Fibroblast of lung (primary cell): Measurements from ENCODE around the gene B9D1. TPM values are rescaled to one million over a fixed set of nuclear protein-coding genes. Genes with fewer than 3 reads are reported as not detected.

Experiments used
- DNase-seq, 2 donors: peaks; one replicate each; pipeline versions ENCODE4 v3.0.0 to v3.0.0-alpha.2; 2010; ENCODE audit warnings: low read depth in 2 of 2
- H2AFZ ChIP-seq: 2 replicates; pipeline ENCODE4 v1.5.1; 2012; ENCODE audit warnings: low read length, control low read depth, inconsistent platforms
- H3K27ac ChIP-seq: 2 replicates; pipeline ENCODE4 v1.5.1; 2011; ENCODE audit warnings: low read length, control low read depth; ENCODE audit not compliant: insufficient read depth
- H3K27me3 ChIP-seq: 2 replicates; pipeline ENCODE4 v1.5.1; 2011; ENCODE audit warnings: mild to moderate bottlenecking, low read length; ENCODE audit not compliant: control insufficient read depth, insufficient read depth
- H3K36me3 ChIP-seq: 2 replicates; pipeline ENCODE4 v1.5.1; 2011; ENCODE audit warnings: low read length; ENCODE audit not compliant: control insufficient read depth, insufficient read depth
- H3K4me1 ChIP-seq: 2 replicates; pipeline ENCODE4 v1.5.1; 2011; ENCODE audit warnings: low read length; ENCODE audit not compliant: control insufficient read depth, insufficient read depth; ENCODE audit errors: extremely low read depth
- H3K4me2 ChIP-seq: 2 replicates; pipeline ENCODE4 v1.5.1; 2011; ENCODE audit warnings: low read length, control low read depth; ENCODE audit not compliant: insufficient read depth; ENCODE audit errors: extremely low read depth
- H3K4me3 ChIP-seq, 4 experiments: fragments of 200-600 bp in 1 of 4; sonication (generic) in 1 of 4; replicated peaks in 1 of 4; 2 replicates each; pipeline ENCODE4 v1.5.1; 2011 to 2016; ENCODE audit warnings: low read length in 4 of 4, low read depth in 3 of 4, mild to moderate bottlenecking in 3 of 4, control low read depth in 2 of 4, inconsistent platforms in 1 of 4, mixed read lengths in 1 of 4; ENCODE audit not compliant: insufficient read depth in 1 of 4; ENCODE audit errors: control extremely low read depth in 1 of 4
- H3K79me2 ChIP-seq: 2 replicates; pipeline ENCODE4 v1.5.1; 2012; ENCODE audit warnings: mild to moderate bottlenecking, low read length, inconsistent platforms; ENCODE audit not compliant: control insufficient read depth, insufficient read depth
- H3K9ac ChIP-seq: 2 replicates; pipeline ENCODE4 v1.5.1; 2011; ENCODE audit warnings: mild to moderate bottlenecking, low read length, control low read depth; ENCODE audit not compliant: insufficient read depth
- H3K9me3 ChIP-seq: 2 replicates; pipeline ENCODE4 v1.5.1; 2012; ENCODE audit warnings: low read depth, low read length; ENCODE audit not compliant: control insufficient read depth, insufficient read depth
- H4K20me1 ChIP-seq: 2 replicates; pipeline ENCODE4 v1.5.1; 2011; ENCODE audit warnings: low read length; ENCODE audit not compliant: control insufficient read depth, insufficient read depth; ENCODE audit errors: extremely low read depth
- CTCF ChIP-seq, 2 donors: IDR thresholded peaks in 1 of 2; conservative IDR thresholded peaks in 1 of 2; 1 replicate in 1 of 2; 2 replicates in 1 of 2; pipeline ENCODE4 v1.5.1; 2011 to 2012; ENCODE audit warnings: low read length in 2 of 2, control low read depth in 1 of 2, inconsistent platforms in 1 of 2, low read depth in 1 of 2, mild to moderate bottlenecking in 1 of 2
- EZH2 ChIP-seq: IDR thresholded peaks from 2 replicates; pipeline ENCODE4 v1.5.1; 2012; ENCODE audit warnings: low read length, control low read depth, mild to moderate bottlenecking; ENCODE audit errors: missing control alignments
- polyA plus RNA-seq, 2 donors: library from polyadenylated mRNA; depleted of rRNA in 1 of 2; stranded (reverse) in 1 of 2; unstranded in 1 of 2; fragments of >200 nt; gene quantifications; 2 replicates each; pipeline ENCODE4 v1.2.1, GENCODE V29; 2011 to 2012; ENCODE audit warnings: missing spikeins in 1 of 2
- total RNA-seq: library from RNA; depleted of rRNA; stranded (reverse); fragments of >200 nt; gene quantifications from 2 replicates; pipeline ENCODE4 v1.2.1, GENCODE V29; 2014

Gene B9D1
- total and polyA plus RNA-seq, 2 donors (not counting 1 experiment from before 2014, with no cell fraction given): 35.7 to 38.5 TPM

GRCh38 chr17:19375732-19376131 is 13.2 kb upstream of the B9D1 start:
- no peak overlapping the region for H3K4me3 ChIP-seq
- no peaks in the 10 kb centered on the region for H4K20me1 ChIP-seq
- no peak overlapping the region for H3K9ac ChIP-seq
- peaks cover 15% of the 10 kb centered on the region for H3K4me1 ChIP-seq
- no peaks in the 10 kb centered on the region for H3K27me3 ChIP-seq
- H3K27ac ChIP-seq: no peak overlapping the region
- H3K4me2 ChIP-seq: no peak overlapping the region
- TF ChIP-seq EZH2 (no peak), CTCF (conservative IDR thresholded peaks at IDR 0.05 in 1 of 2, IDR thresholded peaks at IDR 0.05 in 1 of 2; ENCODE audit: low read depth in 1 of 2, low read length in 2 of 2) (no peak)
- peaks cover 19% of the 10 kb centered on the region for H3K79me2 ChIP-seq
- H2AFZ ChIP-seq: no peak overlapping the region
- no peaks in the 10 kb centered on the region for H3K9me3 ChIP-seq
- peaks cover 10% of the 10 kb centered on the region for H3K36me3 ChIP-seq
- DNase-seq: no peak

- H3K4me2 ChIP-seq: no peak overlapping the region
- no peak for DNase-seq
- H4K20me1 ChIP-seq: no peaks in the 10 kb centered on the region
- no peaks in the 10 kb centered on the region for H3K27me3 ChIP-seq
- no peaks in the 10 kb centered on the region for H3K36me3 ChIP-seq
- H2AFZ ChIP-seq: no peak overlapping the region
- H3K79me2 ChIP-seq: peaks cover 6% of the 10 kb centered on the region
- no peaks in the 10 kb centered on the region for H3K9me3 ChIP-seq
- H3K9ac ChIP-seq: no peak overlapping the region
- TF ChIP-seq CTCF (conservative IDR thresholded peaks at IDR 0.05 in 1 of 2, IDR thresholded peaks at IDR 0.05 in 1 of 2; ENCODE audit: low read depth in 1 of 2, low read length in 2 of 2) (no peak), EZH2 (no peak)
- H3K27ac ChIP-seq: no peak overlapping the region
- H3K4me3 ChIP-seq: no peak overlapping the region
- peaks cover 9% of the 10 kb centered on the region for H3K4me1 ChIP-seq
Observed at GRCh38 chr17:19374136-19374535, 11.6 kb upstream of the B9D1 start.

DNA sequence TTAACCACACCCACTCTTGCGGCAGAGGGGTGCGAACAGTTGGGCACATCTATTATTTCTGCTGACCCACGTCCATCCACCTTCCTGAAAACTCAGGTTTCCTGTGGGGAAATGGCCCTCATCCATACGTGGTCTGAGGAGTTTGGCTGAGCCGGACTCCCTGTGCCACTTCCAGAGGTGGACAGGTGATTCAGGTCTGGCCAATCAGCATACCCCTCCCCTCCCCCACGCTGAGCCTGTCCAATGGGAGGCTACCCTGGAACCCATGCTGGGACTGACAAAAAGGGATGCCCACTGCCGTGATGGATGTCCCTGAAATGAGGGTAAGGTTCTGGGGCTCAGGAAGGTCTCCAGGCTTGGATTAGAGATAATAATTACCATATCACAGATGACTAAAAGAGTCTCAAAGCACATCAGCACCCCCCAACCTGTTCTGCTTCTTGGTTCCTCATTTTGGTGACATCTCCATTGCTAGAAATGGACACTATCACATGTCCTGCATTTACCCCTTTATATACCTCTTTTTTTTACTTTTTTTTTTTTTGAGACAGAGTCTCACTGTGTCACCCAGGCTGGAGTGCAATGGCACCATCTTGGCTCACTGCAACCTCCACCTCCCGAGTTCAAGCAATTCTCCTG is 10.5 kb upstream of the B9D1 start:
- H3K36me3 ChIP-seq: no peaks in the 10 kb centered on the region
- no peak overlapping the region for H2AFZ ChIP-seq
- H3K9ac ChIP-seq: no peak overlapping the region
- H3K4me2 ChIP-seq: no peak overlapping the region
- H3K27ac ChIP-seq: no peak overlapping the region
- TF ChIP-seq CTCF (conservative IDR thresholded peaks at IDR 0.05 in 1 of 2, IDR thresholded peaks at IDR 0.05 in 1 of 2; ENCODE audit: low read depth in 1 of 2, low read length in 2 of 2) (no peak), EZH2 (no peak)
- DNase-seq: no peak
- no peaks in the 10 kb centered on the region for H3K27me3 ChIP-seq
- H4K20me1 ChIP-seq: no peaks in the 10 kb centered on the region
- no peaks in the 10 kb centered on the region for H3K79me2 ChIP-seq
- no peak overlapping the region for H3K4me3 ChIP-seq
- H3K4me1 ChIP-seq: peaks cover 9% of the 10 kb centered on the region
- H3K9me3 ChIP-seq: no peaks in the 10 kb centered on the region
